ENCODE data around the gene ABCA3. TPM values are rescaled to one million over a fixed set of nuclear protein-coding genes. Genes with fewer than 3 reads are reported as not detected.

ABCA3 gene
- polyA plus RNA-seq, 1 donor from 2014 or later = 30.7 TPM

- H3K4me3 ChIP-seq (ENCODE audit: low read length) = no peak overlapping the region
- no peaks in the 10 kb centered on the region for H3F3A ChIP-seq (ENCODE audit: insufficient read depth, low read length, poor library complexity, severe bottlenecking)
- no peaks in the 10 kb centered on the region for H4K20me1 ChIP-seq (ENCODE audit: insufficient read depth)
- no peak overlapping the region for H3K4me2 ChIP-seq (ENCODE audit: low read length)
- no peaks in the 10 kb centered on the region for H3K36me3 ChIP-seq (ENCODE audit: insufficient read depth, low read length)
- H3K9ac ChIP-seq (ENCODE audit: low read length) = no peak overlapping the region
- no peak overlapping the region for H3K27ac ChIP-seq (ENCODE audit: low read length)
- no peaks in the 10 kb centered on the region for H3K79me2 ChIP-seq (replicated peaks; ENCODE audit: insufficient read depth, low read length)
- no peaks in the 10 kb centered on the region for H3K9me3 ChIP-seq (ENCODE audit: low read length)
- H2AFZ ChIP-seq (ENCODE audit: low read depth, low read length) = no peak overlapping the region
- H3K27me3 ChIP-seq (ENCODE audit: insufficient read depth, low read depth, low read length) = peaks cover 15% of the 10 kb centered on the region
- no peaks in the 10 kb centered on the region for H3K9me2 ChIP-seq (ENCODE audit: insufficient read depth, low read length)
- TF ChIP-seq TAF1 (IDR thresholded peaks at IDR 0.05; ENCODE audit: low read depth) (no peak), MXI1 (conservative IDR thresholded peaks at IDR 0.05; ENCODE audit: poor library complexity, severe bottlenecking) (no peak), POLR2AphosphoS5 (IDR thresholded peaks at IDR 0.05) (no peak), CTCF (IDR thresholded peaks at IDR 0.05; ENCODE audit: poor library complexity, severe bottlenecking) (no peak), RAD21 (conservative IDR thresholded peaks at IDR 0.05) (no peak), REST (IDR thresholded peaks at IDR 0.05; ENCODE audit: borderline replicate concordance) (no peak), EP300 (conservative IDR thresholded peaks at IDR 0.05; ENCODE audit: poor library complexity, severe bottlenecking) (no peak), EZH2 (IDR thresholded peaks at IDR 0.05; ENCODE audit: borderline replicate concordance, insufficient read depth, low read length, poor library complexity, severe bottlenecking) (no peak), SMC3 (conservative IDR thresholded peaks at IDR 0.05; ENCODE audit: poor library complexity) (no peak)
These were observed 106.4 kb downstream of the ABCA3 start for GRCh38 chr16:2233872-2234812.

- no peak overlapping the region for H3K27ac ChIP-seq (ENCODE audit: low read length)
- no peak overlapping the region for H3K4me2 ChIP-seq (ENCODE audit: low read length)
- no peaks in the 10 kb centered on the region for H3K9me2 ChIP-seq (ENCODE audit: insufficient read depth, low read length)
- H3K9ac ChIP-seq (ENCODE audit: low read length) = no peak overlapping the region
- no peaks in the 10 kb centered on the region for H3K36me3 ChIP-seq (ENCODE audit: insufficient read depth, low read length)
- H3K79me2 ChIP-seq (replicated peaks; ENCODE audit: insufficient read depth, low read length) = no peaks in the 10 kb centered on the region
- no peaks in the 10 kb centered on the region for H3F3A ChIP-seq (ENCODE audit: insufficient read depth, low read length, poor library complexity, severe bottlenecking)
- no peak for TF ChIP-seq MXI1 (conservative IDR thresholded peaks at IDR 0.05; ENCODE audit: poor library complexity, severe bottlenecking)
- no peak for TF ChIP-seq SMC3 (conservative IDR thresholded peaks at IDR 0.05; ENCODE audit: poor library complexity)
- no peak for TF ChIP-seq EP300 (conservative IDR thresholded peaks at IDR 0.05; ENCODE audit: poor library complexity, severe bottlenecking)
- no peak for TF ChIP-seq EZH2 (IDR thresholded peaks at IDR 0.05; ENCODE audit: borderline replicate concordance, insufficient read depth, low read length, poor library complexity, severe bottlenecking)
- TF ChIP-seq POLR2AphosphoS5 (IDR thresholded peaks at IDR 0.05) = no peak
- TF ChIP-seq TAF1 (IDR thresholded peaks at IDR 0.05; ENCODE audit: low read depth) = no peak
- no peak for TF ChIP-seq REST (IDR thresholded peaks at IDR 0.05; ENCODE audit: borderline replicate concordance)
- no peak for TF ChIP-seq CTCF (IDR thresholded peaks at IDR 0.05; ENCODE audit: poor library complexity, severe bottlenecking)
- no peak for TF ChIP-seq RAD21 (conservative IDR thresholded peaks at IDR 0.05)
- H3K27me3 ChIP-seq (ENCODE audit: insufficient read depth, low read depth, low read length) = peaks cover 15% of the 10 kb centered on the region
- H3K9me3 ChIP-seq (ENCODE audit: low read length) = no peaks in the 10 kb centered on the region
- H2AFZ ChIP-seq (ENCODE audit: low read depth, low read length) = no peak overlapping the region
- H4K20me1 ChIP-seq (ENCODE audit: insufficient read depth) = no peaks in the 10 kb centered on the region
- no peak overlapping the region for H3K4me3 ChIP-seq (ENCODE audit: low read length)
These were observed 107.3 kb downstream of the ABCA3 start for GRCh38 chr16:2233046-2233775.
